HepG2 (cell line): ENCODE measurements around the gene AFTPH. TPM values are rescaled to one million over a fixed set of nuclear protein-coding genes. Genes with fewer than 3 reads are reported as not detected.

Source experiments
- ATAC-seq: fragments of 200-7000 bp; cut with Tn5 transposase; 3 replicates; pipeline ENCODE4 v1.9.1; 2020; ENCODE audit warnings: mild to moderate bottlenecking, moderate library complexity
- BruUV-seq: library from RNA; stranded (reverse); fragments of 400-500 nt; replicated peaks from 2 replicates; lab custom pipeline; 2021; lab: Mats Ljungman, UMichigan
- CTCF ChIA-PET: fragments of 300-600 bp; formaldehyde crosslinking; extraction: SDS; loops from one replicate; lab custom pipeline; 2021; ENCODE audit warnings: low total read pairs, inconsistent platforms, low intra/inter-chr PET ratio; lab: Yijun Ruan, JAX
- POLR2A ChIA-PET: fragments of 350-600 bp; sonication (Branson Sonifier 250); formaldehyde crosslinking; loops from one replicate; lab custom pipeline; 2020; ENCODE audit warnings: antibody characterized with exemption, inconsistent platforms; lab: Yijun Ruan, JAX
- DNase-seq: peaks from one replicate; pipeline ENCODE4 v3.0.0-alpha.2; 2015; ENCODE audit warnings: low spot score
- FAIRE-seq: peaks from 3 replicates; lab custom pipeline; 2011; peaks lifted over from hg19 to GRCh38; lab: Jason Lieb, UNC
- H2AFZ ChIP-seq: one replicate; pipeline ENCODE4 v1.6.1; 2011; ENCODE audit warnings: low read length, inconsistent platforms
- H3K27ac ChIP-seq: fragments of 300-600 bp; 3 replicates; pipeline ENCODE4 v1.8.0; 2011; ENCODE audit warnings: mixed run types, mild to moderate bottlenecking, mixed read lengths, low read length, inconsistent platforms; ENCODE audit not compliant: insufficient read depth; ENCODE audit errors: extremely low read length
- H3K27me3 ChIP-seq, 2 experiments: fragments of 200-600 bp in 1 of 2; 2 replicates in 1 of 2; 3 replicates in 1 of 2; pipeline versions ENCODE4 v1.6.0 to v1.8.0; 2011; ENCODE audit warnings: low read length in 2 of 2, mild to moderate bottlenecking in 2 of 2, moderate library complexity in 2 of 2, inconsistent platforms in 1 of 2; ENCODE audit not compliant: insufficient read depth in 2 of 2, control insufficient read depth in 1 of 2
- H3K36me3 ChIP-seq, 2 experiments: fragments of 200-600 bp in 1 of 2; replicated peaks in 1 of 2; 2 replicates in 1 of 2; 3 replicates in 1 of 2; pipeline versions ENCODE4 v1.5.1 to v1.8.0; 2011; ENCODE audit warnings: low read length in 2 of 2, inconsistent platforms in 1 of 2; ENCODE audit not compliant: insufficient read depth in 2 of 2, control insufficient read depth in 1 of 2
- H3K4me1 ChIP-seq: 2 replicates; pipeline ENCODE4 v1.5.1; 2012; ENCODE audit warnings: low read length, inconsistent platforms; ENCODE audit not compliant: insufficient read depth
- H3K4me2 ChIP-seq: 2 replicates; pipeline ENCODE4 v1.6.0; 2011; ENCODE audit warnings: low read depth, low read length, inconsistent platforms
- H3K4me3 ChIP-seq, 3 experiments: fragments of 200-600 bp in 1 of 3; sonication (generic), shearing (Covaris generic) in 1 of 3; replicated peaks in 1 of 3; 2 replicates each; pipeline ENCODE4 v1.5.1; 2011 to 2016; ENCODE audit warnings: low read length in 3 of 3, inconsistent platforms in 2 of 3, low read depth in 2 of 3, mild to moderate bottlenecking in 2 of 3, control low read depth in 1 of 3, mixed read lengths in 1 of 3; ENCODE audit not compliant: insufficient read depth in 1 of 3
- H3K79me2 ChIP-seq: one replicate; pipeline ENCODE4 v1.6.1; 2011; ENCODE audit warnings: low read length, inconsistent platforms; ENCODE audit not compliant: insufficient read depth
- H3K9ac ChIP-seq: 2 replicates; pipeline ENCODE4 v1.6.0; 2011; ENCODE audit warnings: mild to moderate bottlenecking, low read depth, low read length, inconsistent platforms; ENCODE audit not compliant: insufficient read depth
- H3K9me3 ChIP-seq: 2 replicates; pipeline ENCODE4 v1.5.1; 2012; ENCODE audit warnings: mild to moderate bottlenecking, low read length
- H4K20me1 ChIP-seq: 2 replicates; pipeline ENCODE4 v1.6.0; 2011; ENCODE audit warnings: inconsistent platforms, mild to moderate bottlenecking, low read length, moderate library complexity; ENCODE audit not compliant: insufficient read depth
- GABPA ChIP-seq, 2 experiments: IDR thresholded peaks; 2 replicates each; pipeline ENCODE4 v1.6.1; 2011 to 2016; ENCODE audit warnings: low read depth in 2 of 2, low read length in 1 of 2, missing biosample characterization in 1 of 2, missing genetic modification characterization in 1 of 2
- HNF4G ChIP-seq, 2 experiments: sonication (generic) in 1 of 2; formaldehyde crosslinking in 1 of 2; IDR thresholded peaks; 2 replicates each; pipeline versions ENCODE4 v1.4.0 to v1.6.1; 2011 to 2020; ENCODE audit warnings: borderline replicate concordance in 2 of 2, low read depth in 2 of 2, mild to moderate bottlenecking in 2 of 2, low read length in 1 of 2, missing genetic modification reagents in 1 of 2, moderate library complexity in 1 of 2
- KDM4B ChIP-seq: sonication (generic); formaldehyde crosslinking; IDR thresholded peaks from 2 replicates; pipeline ENCODE4 v1.4.0; 2020; ENCODE audit warnings: missing genetic modification reagents
- MAX ChIP-seq: IDR thresholded peaks from 2 replicates; pipeline ENCODE4 v1.6.1; 2012; ENCODE audit warnings: inconsistent platforms
- MIXL1 ChIP-seq: IDR thresholded peaks from 2 replicates; pipeline ENCODE4 v1.6.1; 2016
- MXD4 ChIP-seq: IDR thresholded peaks from 2 replicates; pipeline ENCODE4 v1.6.1; 2016; ENCODE audit warnings: mild to moderate bottlenecking, missing biosample characterization, missing genetic modification reagents
- REPIN1 ChIP-seq: sonication (generic); formaldehyde crosslinking; IDR thresholded peaks from 2 replicates; pipeline ENCODE4 v1.8.0; 2022; ENCODE audit warnings: missing genetic modification reagents, low read depth, mild to moderate bottlenecking, borderline replicate concordance
- SMAD3 ChIP-seq: sonication (generic); formaldehyde crosslinking; IDR thresholded peaks from 2 replicates; pipeline ENCODE4 v1.4.0; 2020; ENCODE audit warnings: missing genetic modification reagents
- SOX13 ChIP-seq, 3 experiments: fragments of 450-650 bp in 1 of 3; sonication (generic) in 1 of 3; formaldehyde crosslinking in 1 of 3; IDR thresholded peaks in 2 of 3; conservative IDR thresholded peaks in 1 of 3; 2 replicates each; pipeline versions ENCODE4 v1.5.0 to v1.6.1; 2016 to 2020; ENCODE audit warnings: antibody characterized with exemption in 1 of 3, mild to moderate bottlenecking in 1 of 3, missing compliant biosample characterization in 1 of 3, missing genetic modification reagents in 1 of 3, moderate library complexity in 1 of 3
- SP140L ChIP-seq: sonication (generic); formaldehyde crosslinking; IDR thresholded peaks from 2 replicates; pipeline ENCODE4 v1.4.0; 2020; ENCODE audit warnings: missing genetic modification reagents, borderline replicate concordance
- TSC22D2 ChIP-seq: sonication (generic); formaldehyde crosslinking; IDR thresholded peaks from 2 replicates; pipeline ENCODE4 v1.5.1; 2020; ENCODE audit warnings: missing genetic modification reagents, mild to moderate bottlenecking, borderline replicate concordance
- ZBTB34 ChIP-seq: sonication (generic); formaldehyde crosslinking; IDR thresholded peaks from 2 replicates; pipeline ENCODE4 v1.8.0; 2022; ENCODE audit warnings: mild to moderate bottlenecking, missing genetic modification reagents
- ZBTB8A ChIP-seq: sonication (generic); formaldehyde crosslinking; IDR thresholded peaks from 2 replicates; pipeline ENCODE4 v1.4.0; 2020; ENCODE audit warnings: mild to moderate bottlenecking, low read depth, missing genetic modification reagents, borderline replicate concordance
- ZFP1 ChIP-seq: IDR thresholded peaks from 2 replicates; pipeline ENCODE4 v1.6.1; 2016
- ZNF256 ChIP-seq: sonication (generic); formaldehyde crosslinking; conservative IDR thresholded peaks from 2 replicates; pipeline ENCODE4 v1.4.0; 2020; ENCODE audit warnings: missing genetic modification reagents
- ZNF281 ChIP-seq: sonication (generic); formaldehyde crosslinking; IDR thresholded peaks from 2 replicates; pipeline ENCODE4 v1.4.0; 2020; ENCODE audit warnings: missing genetic modification reagents, borderline replicate concordance
- WGBS: methylation state at CpG from one replicate; pipeline ENCODE4 v1.1.6; 2017; ENCODE audit warnings: low lambda C conversion rate; 5-methylcytosine and 5-hydroxymethylcytosine counted together
- in situ Hi-C: cut with HindIII; loops from 2 replicates; pipeline ENCODE4 v1.10.0; 2017; ENCODE audit warnings: low pct_unique_long_range_greater_than_20kb; ENCODE audit not compliant: extremely low pct_ligation_motif_present
- intact Hi-C: fragments of 100-400 bp; cut with micrococcal nuclease; formaldehyde crosslinking; loops from one replicate; pipeline ENCODE4 v1.10.0; 2022; ENCODE audit not compliant: unreplicated experiment
- polyA plus RNA-seq, 8 experiments: library from polyadenylated mRNA; depleted of rRNA in 3 of 8; stranded (reverse) in 7 of 8; unstranded in 1 of 8; fragments of >200 nt; fragmentation: Illumina TruSeq in 4 of 8; extraction: Trizol in 4 of 8; gene quantifications; 2 replicates each; pipeline versions ENCODE4 v1.2.1 to v1.2.3, GENCODE V29; 2011 to 2016; ENCODE audit warnings: low read depth in 4 of 8, missing spikeins in 1 of 8, mixed read lengths in 1 of 8; ENCODE audit not compliant: insufficient read depth in 1 of 8
- total RNA-seq, 5 experiments: library from RNA; depleted of rRNA; stranded (reverse); fragments of >200 nt; fragmentation: Illumina TruSeq; extraction: Trizol; gene quantifications; 2 replicates each; pipeline ENCODE4 v1.2.3, GENCODE V29; 2016; ENCODE audit warnings: low read depth in 1 of 5

Gene AFTPH
- total and polyA plus RNA-seq, 2 of the 13 experiments (the other 11 are each of a cell fraction or from before 2014, with no cell fraction given) = 27.5 to 36.8 TPM

GRCh38 chr2:64517511-64517884 is 6.6 kb upstream of the AFTPH start (continued):
- peak; percentile 72; the same call in 1 of the 2 replicates for TF ChIP-seq HNF4G (IDR thresholded peaks at IDR 0.05; ENCODE audit: borderline replicate concordance, low read depth, low read length)
- TF ChIP-seq HNF4G (CRISPR knock-in tag; IDR thresholded peaks at IDR 0.05; ENCODE audit: borderline replicate concordance, low read depth) = no peak
- TF ChIP-seq ZNF281 = peak; percentile 47; the same call in 1 of the 2 replicates
- TF ChIP-seq ZBTB34 = 0 out of 2 replicates have a peak, but pooled peaks have one; percentile 30

- intact Hi-C loops = loop anchor here (1.0 to 5.0 kb wide), 4 partner anchors 39 to 364 kb away; partner anchors contain the start of gene SERTAD2
- Histone ChIP-seq H3K79me2 (peaks cover 31% of the 10 kb centered on the region), H3K4me3 (peak overlapping the region; percentile 95 to 100 (median 98)), H3K4me2 (peak overlapping the region; percentile 96), H3K9ac (peak overlapping the region; percentile 80), H3K4me1 (peaks cover 29% of the 10 kb centered on the region), H3K36me3 (peaks cover 2% of the 10 kb centered on the region in 2 experiments; a peak in 2 of 5 replicates), H3K27ac (peak overlapping the region; percentile 73), H2AFZ (peak overlapping the region; percentile 95), H3K27me3 (no peaks in the 10 kb centered on the region; a peak in 1 of 5 replicates), H3K9me3 (no peaks in the 10 kb centered on the region), H4K20me1 (peaks cover 12% of the 10 kb centered on the region; the same call in 1 of the 2 replicates)
- peak; percentile 83 for DNase-seq
- CTCF ChIA-PET = interaction anchor here (1.1 to 3.8 kb wide), 5 partner anchors 33 to 351 kb away, joined by 4 to 38 read pairs (median 11); no protein-coding TSS in a partner anchor
- WGBS = under 1% methylated on average over 16 of the region's 16 CpGs
- in situ Hi-C loops = no loop called here
- POLR2A ChIA-PET = interaction anchor here (0.9 to 1.6 kb wide), 5 partner anchors 8 to 192 kb away, joined by 3 to 6 read pairs (median 3); no protein-coding TSS in a partner anchor
- BruUV-seq = no TSS peak
- no peak for ATAC-seq
- FAIRE-seq = peak; percentile 57
- TF ChIP-seq ZBTB8A (CRISPR knock-in tag) (no peak), MIXL1 (CRISPR knock-in tag) (no peak), ZFP1 (CRISPR knock-in tag) (0 out of 2 replicates have a peak, but pooled peaks have one; percentile 36), SMAD3 (CRISPR knock-in tag) (peak; percentile 88; the same call in 1 of the 2 replicates), SP140L (0 out of 2 replicates have a peak, but pooled peaks have one; percentile 16), KDM4B (peak; percentile 79; the same call in 1 of the 2 replicates), GABPA (IDR thresholded peaks at IDR 0.05; ENCODE audit: low read depth, low read length) (no peak), GABPA (CRISPR knock-in tag; IDR thresholded peaks at IDR 0.05; ENCODE audit: low read depth) (peak; percentile 49; the same call in 1 of the 2 replicates), REPIN1 (CRISPR knock-in tag) (0 out of 2 replicates have a peak, but pooled peaks have one; percentile 50), MXD4 (0 out of 2 replicates have a peak, but pooled peaks have one; percentile 60), SOX13 (IDR thresholded peaks at IDR 0.05) (0 out of 2 replicates have a peak, but pooled peaks have one; percentile 15), SOX13 (CRISPR knock-in tag; conservative IDR thresholded peaks at IDR 0.05 in 1 of 2, IDR thresholded peaks at IDR 0.05 in 1 of 2) (peak in 1 of 2 experiments; percentile 44; a peak in 1 of 4 replicates), TSC22D2 (CRISPR knock-in tag) (0 out of 2 replicates have a peak, but pooled peaks have one; percentile 56), ZNF256 (CRISPR knock-in tag) (no peak), MAX (peak; percentile 20; the same call in 1 of the 2 replicates)
Measured at GRCh38 chr2:64522843-64523428, 1.2 kb upstream of the AFTPH start.
